ENCODE measurements around the gene CEP170B.

DNA sequence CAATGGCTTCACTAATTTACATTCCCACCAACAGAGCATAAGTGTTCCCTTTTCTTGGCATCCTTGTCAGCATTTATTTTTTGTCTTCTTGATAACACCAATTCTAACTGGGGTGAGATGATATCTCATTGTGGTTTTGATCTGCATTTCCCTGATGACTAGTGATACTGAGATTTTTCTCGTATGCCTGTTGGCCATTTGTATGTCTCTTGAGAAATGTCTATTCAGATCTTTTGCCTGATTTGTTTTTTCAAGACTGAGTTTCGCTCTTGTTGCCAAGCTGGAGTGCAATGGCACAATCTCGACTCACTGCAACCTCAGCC lies 54.9 kb downstream of the CEP170B start:
- TF ChIP-seq, protein P1, sequence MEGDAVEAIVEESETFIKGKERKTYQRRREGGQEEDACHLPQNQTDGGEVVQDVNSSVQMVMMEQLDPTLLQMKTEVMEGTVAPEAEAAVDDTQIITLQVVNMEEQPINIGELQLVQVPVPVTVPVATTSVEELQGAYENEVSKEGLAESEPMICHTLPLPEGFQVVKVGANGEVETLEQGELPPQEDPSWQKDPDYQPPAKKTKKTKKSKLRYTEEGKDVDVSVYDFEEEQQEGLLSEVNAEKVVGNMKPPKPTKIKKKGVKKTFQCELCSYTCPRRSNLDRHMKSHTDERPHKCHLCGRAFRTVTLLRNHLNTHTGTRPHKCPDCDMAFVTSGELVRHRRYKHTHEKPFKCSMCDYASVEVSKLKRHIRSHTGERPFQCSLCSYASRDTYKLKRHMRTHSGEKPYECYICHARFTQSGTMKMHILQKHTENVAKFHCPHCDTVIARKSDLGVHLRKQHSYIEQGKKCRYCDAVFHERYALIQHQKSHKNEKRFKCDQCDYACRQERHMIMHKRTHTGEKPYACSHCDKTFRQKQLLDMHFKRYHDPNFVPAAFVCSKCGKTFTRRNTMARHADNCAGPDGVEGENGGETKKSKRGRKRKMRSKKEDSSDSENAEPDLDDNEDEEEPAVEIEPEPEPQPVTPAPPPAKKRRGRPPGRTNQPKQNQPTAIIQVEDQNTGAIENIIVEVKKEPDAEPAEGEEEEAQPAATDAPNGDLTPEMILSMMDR (conservative IDR thresholded peaks at IDR 0.05; ENCODE audit: low read length): no peak
- no peak for TF ChIP-seq EZH2phosphoT487 (IDR thresholded peaks at IDR 0.05; ENCODE audit: borderline replicate concordance)

Data from Loucy (cell line).